ENCODE measurements around the gene FSD1L. TPM values are rescaled to one million over a fixed set of nuclear protein-coding genes. Genes with fewer than 3 reads are reported as not detected.

The FSD1L gene
- polyA plus RNA-seq, 1 donor (not counting 4 experiments of a cell fraction or from before 2014, with no cell fraction given), result 5.2 TPM

- dilution Hi-C loops (cut with MboI; ENCODE audit: extremely low pct_ligation_motif_present, low sequenced_read_pairs), result no loop called here
- no peaks in the 10 kb centered on the region for H3K79me2 ChIP-seq (ENCODE audit: control insufficient read depth, insufficient read depth, low read length)
- H3K4me1 ChIP-seq (ENCODE audit: control insufficient read depth, extremely low read depth, insufficient read depth, low read length), result no peaks in the 10 kb centered on the region
- DNase-seq (ENCODE audit: low read depth, low spot score), result no peak
- H3K27ac ChIP-seq (ENCODE audit: control insufficient read depth, insufficient read depth, low read length), result no peak overlapping the region
- no peak overlapping the region for H3K9ac ChIP-seq (ENCODE audit: control insufficient read depth, extremely low read depth, insufficient read depth, low read length)
- no peaks in the 10 kb centered on the region for H3K36me3 ChIP-seq (ENCODE audit: control insufficient read depth in 2 of 2, extremely low read depth in 1 of 2, insufficient read depth in 2 of 2, low read length in 2 of 2)
- H3K9me3 ChIP-seq (ENCODE audit: control insufficient read depth, low read depth, low read length), result no peaks in the 10 kb centered on the region
- TF ChIP-seq EZH2 (IDR thresholded peaks at IDR 0.05; ENCODE audit: low read length), result no peak
- TF ChIP-seq, protein P1, sequence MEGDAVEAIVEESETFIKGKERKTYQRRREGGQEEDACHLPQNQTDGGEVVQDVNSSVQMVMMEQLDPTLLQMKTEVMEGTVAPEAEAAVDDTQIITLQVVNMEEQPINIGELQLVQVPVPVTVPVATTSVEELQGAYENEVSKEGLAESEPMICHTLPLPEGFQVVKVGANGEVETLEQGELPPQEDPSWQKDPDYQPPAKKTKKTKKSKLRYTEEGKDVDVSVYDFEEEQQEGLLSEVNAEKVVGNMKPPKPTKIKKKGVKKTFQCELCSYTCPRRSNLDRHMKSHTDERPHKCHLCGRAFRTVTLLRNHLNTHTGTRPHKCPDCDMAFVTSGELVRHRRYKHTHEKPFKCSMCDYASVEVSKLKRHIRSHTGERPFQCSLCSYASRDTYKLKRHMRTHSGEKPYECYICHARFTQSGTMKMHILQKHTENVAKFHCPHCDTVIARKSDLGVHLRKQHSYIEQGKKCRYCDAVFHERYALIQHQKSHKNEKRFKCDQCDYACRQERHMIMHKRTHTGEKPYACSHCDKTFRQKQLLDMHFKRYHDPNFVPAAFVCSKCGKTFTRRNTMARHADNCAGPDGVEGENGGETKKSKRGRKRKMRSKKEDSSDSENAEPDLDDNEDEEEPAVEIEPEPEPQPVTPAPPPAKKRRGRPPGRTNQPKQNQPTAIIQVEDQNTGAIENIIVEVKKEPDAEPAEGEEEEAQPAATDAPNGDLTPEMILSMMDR (optimal IDR thresholded peaks at IDR 0.05 in 1 of 3, IDR thresholded peaks at IDR 0.05 in 1 of 3, conservative IDR thresholded peaks at IDR 0.05 in 1 of 3; ENCODE audit: extremely low read depth in 1 of 3, insufficient read depth in 2 of 3, low read length in 3 of 3), result no peak
- no peaks in the 10 kb centered on the region for H3K9me1 ChIP-seq (ENCODE audit: control insufficient read depth, extremely low read depth, insufficient read depth, low read length)
- H3K27me3 ChIP-seq (ENCODE audit: control insufficient read depth, extremely low read depth, insufficient read depth, low read length), result no peaks in the 10 kb centered on the region
- no peak for FAIRE-seq
- H4K20me1 ChIP-seq (ENCODE audit: control insufficient read depth, extremely low read depth, insufficient read depth, low read length), result no peaks in the 10 kb centered on the region
- H3K4me3 ChIP-seq (ENCODE audit: control insufficient read depth in 2 of 3, extremely low read depth in 1 of 3, insufficient read depth in 2 of 3, low read depth in 1 of 3, low read length in 3 of 3), result no peak overlapping the region
- H3K4me2 ChIP-seq (ENCODE audit: control insufficient read depth, extremely low read depth, insufficient read depth, low read depth, low read length), result no peak overlapping the region
- H2AFZ ChIP-seq (ENCODE audit: control insufficient read depth, low read length), result no peak overlapping the region
Measured at GRCh38 chr9:105531530-105531929, 83.7 kb downstream of the FSD1L start.

- H3K27ac ChIP-seq (ENCODE audit: control insufficient read depth, insufficient read depth, low read length), result no peak overlapping the region
- H3K4me2 ChIP-seq (ENCODE audit: control insufficient read depth, extremely low read depth, insufficient read depth, low read depth, low read length), result no peak overlapping the region
- no peaks in the 10 kb centered on the region for H4K20me1 ChIP-seq (ENCODE audit: control insufficient read depth, extremely low read depth, insufficient read depth, low read length)
- dilution Hi-C loops (cut with MboI; ENCODE audit: extremely low pct_ligation_motif_present, low sequenced_read_pairs), result no loop called here
- no peak overlapping the region for H2AFZ ChIP-seq (ENCODE audit: control insufficient read depth, low read length)
- DNase-seq (ENCODE audit: low read depth, low spot score) (no peak), FAIRE-seq (no peak)
- no peak overlapping the region for H3K9ac ChIP-seq (ENCODE audit: control insufficient read depth, extremely low read depth, insufficient read depth, low read length)
- H3K9me1 ChIP-seq (ENCODE audit: control insufficient read depth, extremely low read depth, insufficient read depth, low read length), result no peaks in the 10 kb centered on the region
- no peaks in the 10 kb centered on the region for H3K27me3 ChIP-seq (ENCODE audit: control insufficient read depth, extremely low read depth, insufficient read depth, low read length)
- no peaks in the 10 kb centered on the region for H3K36me3 ChIP-seq (ENCODE audit: control insufficient read depth in 2 of 2, extremely low read depth in 1 of 2, insufficient read depth in 2 of 2, low read length in 2 of 2)
- H3K79me2 ChIP-seq (ENCODE audit: control insufficient read depth, insufficient read depth, low read length), result no peaks in the 10 kb centered on the region
- H3K4me3 ChIP-seq (ENCODE audit: control insufficient read depth in 2 of 3, extremely low read depth in 1 of 3, insufficient read depth in 2 of 3, low read depth in 1 of 3, low read length in 3 of 3), result no peak overlapping the region
- TF ChIP-seq, protein P1 (optimal IDR thresholded peaks at IDR 0.05 in 1 of 3, IDR thresholded peaks at IDR 0.05 in 1 of 3, conservative IDR thresholded peaks at IDR 0.05 in 1 of 3; ENCODE audit: extremely low read depth in 1 of 3, insufficient read depth in 2 of 3, low read length in 3 of 3), result no peak
- no peak for TF ChIP-seq EZH2 (IDR thresholded peaks at IDR 0.05; ENCODE audit: low read length)
- no peaks in the 10 kb centered on the region for H3K9me3 ChIP-seq (ENCODE audit: control insufficient read depth, low read depth, low read length)
- H3K4me1 ChIP-seq (ENCODE audit: control insufficient read depth, extremely low read depth, insufficient read depth, low read length), result no peaks in the 10 kb centered on the region
Measured at GRCh38 chr9:105535920-105536668, 88.3 kb downstream of the FSD1L start.
